Neuronal stem cell (in vitro differentiated cells): ENCODE results near the gene ATP11C.
A peak's percentile ranks its signal among the peaks of the same experiment; 100 is the strongest.

Experiments used
- DNase-seq: peaks from one replicate; pipeline ENCODE4 v3.0.0-alpha.2; 2013; ENCODE audit warnings: low spot score
- H2AFZ ChIP-seq: one replicate; pipeline ENCODE4 v1.6.1; 2013; ENCODE audit warnings: mild to moderate bottlenecking, low read length, inconsistent platforms
- H2AK5ac ChIP-seq: 2 replicates; pipeline ENCODE4 v1.6.1; 2013; ENCODE audit warnings: low read depth, mild to moderate bottlenecking, inconsistent platforms, low read length, moderate library complexity, mixed read lengths
- H2BK120ac ChIP-seq: 2 replicates; pipeline ENCODE4 v1.6.1; 2013; ENCODE audit warnings: low read depth, mild to moderate bottlenecking, inconsistent platforms, low read length, moderate library complexity, mixed read lengths
- H2BK12ac ChIP-seq: one replicate; pipeline ENCODE4 v1.6.1; 2013; ENCODE audit warnings: low read length, inconsistent platforms
- H2BK15ac ChIP-seq: 2 replicates; pipeline ENCODE4 v1.6.1; 2013; ENCODE audit warnings: mild to moderate bottlenecking, low read length, inconsistent platforms, mixed read lengths
- H2BK5ac ChIP-seq: one replicate; pipeline ENCODE4 v1.6.1; 2013; ENCODE audit warnings: inconsistent platforms, mild to moderate bottlenecking, low read length, moderate library complexity
- H3K14ac ChIP-seq: one replicate; pipeline ENCODE4 v1.6.1; 2013; ENCODE audit warnings: low read length, inconsistent platforms
- H3K18ac ChIP-seq: 2 replicates; pipeline ENCODE4 v1.6.1; 2013; ENCODE audit warnings: low read length, inconsistent platforms
- H3K23ac ChIP-seq: 2 replicates; pipeline ENCODE4 v1.6.1; 2013; ENCODE audit warnings: low read depth, mild to moderate bottlenecking, mixed read lengths, low read length, inconsistent platforms; ENCODE audit not compliant: poor library complexity
- H3K27ac ChIP-seq: replicated peaks from 3 replicates; pipeline ENCODE4 v1.5.1; 2013; ENCODE audit warnings: low read length, inconsistent platforms
- H3K27me3 ChIP-seq, 3 experiments: 2 replicates each; pipeline ENCODE4 v1.6.1; 2013; ENCODE audit warnings: low read length in 3 of 3, mild to moderate bottlenecking in 2 of 3, inconsistent platforms in 1 of 3, low read depth in 1 of 3, mixed read lengths in 1 of 3, moderate library complexity in 1 of 3; ENCODE audit not compliant: control insufficient read depth in 3 of 3, insufficient read depth in 3 of 3
- H3K36me3 ChIP-seq, 2 donors: replicated peaks in 1 of 2; 2 replicates each; pipeline ENCODE4 v1.6.1; 2013; ENCODE audit warnings: low read length in 2 of 2; ENCODE audit not compliant: control insufficient read depth in 2 of 2, insufficient read depth in 2 of 2
- H3K4ac ChIP-seq: 2 replicates; pipeline ENCODE4 v1.6.1; 2013; ENCODE audit warnings: inconsistent platforms, mild to moderate bottlenecking, low read length, moderate library complexity
- H3K4me1 ChIP-seq, 2 donors: 1 replicate in 1 of 2; 2 replicates in 1 of 2; pipeline ENCODE4 v1.6.1; 2013; ENCODE audit warnings: low read length in 2 of 2, low read depth in 1 of 2; ENCODE audit not compliant: control insufficient read depth in 2 of 2, insufficient read depth in 1 of 2
- H3K4me2 ChIP-seq: one replicate; pipeline ENCODE4 v1.6.1; 2013; ENCODE audit warnings: mild to moderate bottlenecking, low read length, inconsistent platforms; ENCODE audit not compliant: insufficient read depth, poor library complexity, severe bottlenecking
- H3K4me3 ChIP-seq, 2 donors: 2 replicates each; pipeline ENCODE4 v1.5.1; 2013; ENCODE audit warnings: low read length in 2 of 2, mild to moderate bottlenecking in 2 of 2, inconsistent platforms in 1 of 2, moderate library complexity in 1 of 2
- H3K79me1 ChIP-seq: one replicate; pipeline ENCODE4 v1.6.1; 2013; ENCODE audit warnings: low read depth, mild to moderate bottlenecking, inconsistent platforms, low read length, moderate library complexity
- H3K9ac ChIP-seq: one replicate; pipeline ENCODE4 v1.6.1; 2013; ENCODE audit warnings: mild to moderate bottlenecking, low read depth, low read length, inconsistent platforms; ENCODE audit not compliant: poor library complexity
- H3K9me3 ChIP-seq, 2 donors: replicated peaks in 1 of 2; 2 replicates each; pipeline versions ENCODE3 to v1.6.1; 2013; ENCODE audit warnings: low read length in 2 of 2, mild to moderate bottlenecking in 2 of 2, inconsistent platforms in 1 of 2, low read depth in 1 of 2, mixed read lengths in 1 of 2, moderate library complexity in 1 of 2; ENCODE audit not compliant: control insufficient read depth in 2 of 2, insufficient read depth in 1 of 2
- H4K8ac ChIP-seq: one replicate; pipeline ENCODE4 v1.6.1; 2013; ENCODE audit warnings: low read depth, mild to moderate bottlenecking, inconsistent platforms, low read length, moderate library complexity
- H4K91ac ChIP-seq: one replicate; pipeline ENCODE4 v1.6.1; 2013; ENCODE audit warnings: low read length, low read depth, mild to moderate bottlenecking, inconsistent platforms; ENCODE audit not compliant: poor library complexity
- WGBS, 2 donors: extraction: QIAGEN DNeasy Blood & Tissue Kit; methylation state at CpG; one replicate each; pipeline ENCODE4 v1.1.7; 2013; ENCODE audit warnings: missing lambda C conversion rate in 2 of 2, mixed read lengths in 1 of 2; ENCODE audit not compliant: insufficient read length in 2 of 2, insufficient replicate concordance in 1 of 2; ENCODE audit errors: extremely low coverage in 2 of 2; 5-methylcytosine and 5-hydroxymethylcytosine counted together

Gene ATP11C

DNA sequence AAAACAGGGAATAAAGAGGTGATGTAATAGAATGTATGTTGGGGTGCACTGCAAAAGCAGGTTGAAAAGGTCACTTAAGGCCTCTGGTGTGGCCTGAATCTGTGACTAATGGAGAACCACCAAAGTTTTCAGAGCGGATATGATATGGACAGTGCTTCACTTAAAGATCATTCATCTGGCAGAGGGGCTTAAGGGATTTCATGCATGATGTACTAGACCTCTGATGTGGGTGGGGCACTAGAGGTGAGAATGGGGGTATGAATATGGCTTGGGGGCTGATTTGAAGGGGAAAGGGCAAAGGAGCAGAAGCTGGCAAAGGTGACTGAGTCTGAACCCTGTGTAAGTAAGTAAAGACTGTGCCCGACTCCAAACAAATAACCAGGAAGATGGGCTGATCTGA is 162.5 kb downstream of the ATP11C start:
- no peak overlapping the region for H3K18ac ChIP-seq
- no peak for DNase-seq

DNA sequence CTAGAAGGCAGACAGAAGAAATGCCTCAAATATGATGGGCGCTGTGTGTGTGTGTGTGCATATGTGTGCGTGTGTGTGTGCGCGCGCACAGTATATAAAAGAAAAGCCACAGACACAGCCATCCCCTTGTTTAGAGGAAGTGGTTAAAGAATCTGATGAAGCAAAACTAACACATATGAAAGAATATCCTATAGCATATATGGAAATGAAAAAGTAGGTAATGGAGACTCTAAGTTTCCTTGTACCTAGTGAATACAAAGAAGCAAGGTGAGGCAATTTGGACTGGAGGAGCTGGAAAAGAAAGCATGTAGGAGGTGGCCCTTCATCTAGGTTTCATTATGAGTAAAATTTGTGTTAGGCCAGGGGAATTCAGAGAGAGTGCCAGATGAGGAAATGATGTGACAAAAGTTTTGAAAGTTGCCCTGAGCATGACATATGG is 166.3 kb downstream of the ATP11C start:
- no peak overlapping the region for H2BK5ac ChIP-seq
- no peak for DNase-seq
- no peak overlapping the region for H2BK15ac ChIP-seq
- no peak overlapping the region for H3K4me2 ChIP-seq
- H4K91ac ChIP-seq, result no peak overlapping the region
- H3K14ac ChIP-seq, result no peak overlapping the region
- H3K4me3 ChIP-seq, result no peak overlapping the region
- no peaks in the 10 kb centered on the region for H3K27me3 ChIP-seq
- H3K9ac ChIP-seq, result no peak overlapping the region
- peaks cover 0 to 10% of the 10 kb centered on the region in 2 donors for H3K36me3 ChIP-seq
- no peak overlapping the region for H3K4ac ChIP-seq
- H4K8ac ChIP-seq, result no peak overlapping the region
- no CpG with 5 or more reads among the region's 5 CpGs for WGBS, 2 donors
- no peak overlapping the region for H2AK5ac ChIP-seq
- H3K18ac ChIP-seq, result no peak overlapping the region
- no peaks in the 10 kb centered on the region for H3K79me1 ChIP-seq
- H3K9me3 ChIP-seq, result no peaks in the 10 kb centered on the region
- no peak overlapping the region for H3K23ac ChIP-seq
- no peak overlapping the region for H3K27ac ChIP-seq
- no peaks in the 10 kb centered on the region for H3K4me1 ChIP-seq
- H2AFZ ChIP-seq, result no peak overlapping the region
- H2BK120ac ChIP-seq, result no peak overlapping the region
- no peak overlapping the region for H2BK12ac ChIP-seq

More for the DNA sequence above, 162.5 kb downstream of the ATP11C start:
- no peaks in the 10 kb centered on the region for H3K27me3 ChIP-seq
- no CpG with 5 or more reads among the region's 2 CpGs for WGBS, 2 donors
- H2BK120ac ChIP-seq, result no peak overlapping the region
- H3K27ac ChIP-seq, result no peak overlapping the region
- no peak overlapping the region for H2BK5ac ChIP-seq
- H3K9me3 ChIP-seq, result no peaks in the 10 kb centered on the region
- H3K4me2 ChIP-seq, result no peak overlapping the region
- no peak overlapping the region for H3K14ac ChIP-seq
- H2BK15ac ChIP-seq, result no peak overlapping the region
- no peak overlapping the region for H3K4ac ChIP-seq
- H4K8ac ChIP-seq, result no peak overlapping the region
- H3K79me1 ChIP-seq, result no peaks in the 10 kb centered on the region
- H2AK5ac ChIP-seq, result no peak overlapping the region
- H3K23ac ChIP-seq, result no peak overlapping the region
- H3K4me1 ChIP-seq, result no peaks in the 10 kb centered on the region
- peaks cover 0 to 21% of the 10 kb centered on the region in 2 donors for H3K36me3 ChIP-seq
- H2AFZ ChIP-seq, result no peak overlapping the region
- H3K9ac ChIP-seq, result no peak overlapping the region
- no peak overlapping the region for H4K91ac ChIP-seq
- H2BK12ac ChIP-seq, result no peak overlapping the region
- no peak overlapping the region for H3K4me3 ChIP-seq

DNA sequence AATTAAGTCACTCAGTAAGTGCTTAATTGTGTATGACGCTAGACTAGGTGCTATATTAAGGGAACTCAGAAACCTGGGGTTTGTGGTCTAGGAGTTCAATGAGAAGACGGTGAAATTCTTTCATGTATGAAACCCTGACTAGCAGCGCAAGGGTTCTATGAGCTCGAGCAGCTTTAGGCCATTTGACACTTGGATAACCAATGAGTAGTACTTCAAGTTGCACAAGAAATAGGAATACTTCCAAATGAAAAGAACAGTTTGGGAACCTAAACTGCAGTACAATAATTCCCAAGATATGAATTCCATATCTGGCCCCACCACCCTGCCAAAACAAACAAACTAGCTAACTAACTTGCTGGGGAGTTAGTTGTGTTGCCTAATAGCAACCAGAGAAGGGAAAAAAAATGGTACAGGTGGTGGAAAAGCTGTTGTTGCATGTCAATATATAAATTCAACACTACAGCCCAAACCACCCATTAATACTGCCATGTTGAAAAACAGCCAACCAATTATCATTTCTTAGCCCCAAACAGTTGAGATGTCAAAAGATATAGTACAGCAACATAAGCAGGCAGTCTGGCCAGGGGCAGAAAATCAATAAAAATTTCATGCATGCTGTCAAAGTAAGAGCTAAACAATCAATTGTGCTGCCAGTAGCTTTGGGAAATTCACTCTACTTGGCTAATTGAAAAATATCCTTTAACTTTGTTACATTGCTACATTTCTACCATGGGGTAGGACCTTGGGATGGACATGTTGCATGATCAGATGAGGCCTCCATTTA is 170.3 kb downstream of the ATP11C start:
- Histone ChIP-seq H2AFZ (no peak overlapping the region), H3K36me3 (peaks cover 0 to 6% of the 10 kb centered on the region in 2 donors), H4K8ac (no peak overlapping the region), H4K91ac (no peak overlapping the region), H3K9ac (no peak overlapping the region), H3K9me3 (no peaks in the 10 kb centered on the region), H3K4me2 (no peak overlapping the region), H3K27me3 (no peaks in the 10 kb centered on the region), H3K14ac (no peak overlapping the region), H3K4me3 (no peak overlapping the region), H3K27ac (no peak overlapping the region), H3K23ac (no peak overlapping the region), H3K18ac (no peak overlapping the region), H2AK5ac (no peak overlapping the region), H2BK12ac (no peak overlapping the region), H3K4ac (no peak overlapping the region), H2BK15ac (no peak overlapping the region), H2BK120ac (no peak overlapping the region), H3K4me1 (no peaks in the 10 kb centered on the region), H2BK5ac (no peak overlapping the region), H3K79me1 (no peaks in the 10 kb centered on the region)
- WGBS, 2 donors, result no CpG with 5 or more reads among the region's 4 CpGs
- DNase-seq, result no peak

DNA sequence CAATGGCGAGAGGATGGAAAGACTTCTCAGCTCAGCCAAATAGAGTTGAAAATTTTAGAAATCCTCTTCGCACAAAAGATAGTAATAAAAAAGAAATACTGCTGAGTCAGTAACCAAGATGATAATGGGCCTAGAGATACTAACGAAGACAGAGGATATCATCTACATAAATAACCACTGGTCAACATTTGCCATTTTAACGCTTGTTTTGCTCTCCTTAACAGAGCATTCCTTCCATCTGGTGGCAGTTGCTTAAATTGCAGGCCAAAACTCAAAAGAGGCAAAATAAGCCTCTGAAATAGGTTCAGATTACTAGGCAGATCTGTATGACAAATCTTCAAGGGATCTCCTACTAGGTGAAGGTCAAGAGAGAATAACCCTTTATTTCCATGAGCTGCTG is 173.2 kb downstream of the ATP11C start:
- Histone ChIP-seq H3K4me2 (no peak overlapping the region), H3K18ac (no peak overlapping the region), H4K91ac (no peak overlapping the region), H3K27ac (no peak overlapping the region), H3K23ac (no peak overlapping the region), H3K4me3 (no peak overlapping the region), H3K27me3 (no peaks in the 10 kb centered on the region), H2BK15ac (no peak overlapping the region), H3K79me1 (no peaks in the 10 kb centered on the region), H2BK120ac (no peak overlapping the region), H2BK12ac (no peak overlapping the region), H3K36me3 (peaks cover 0 to 4% of the 10 kb centered on the region in 2 donors), H3K4me1 (no peaks in the 10 kb centered on the region), H2BK5ac (no peak overlapping the region), H3K9ac (no peak overlapping the region), H3K9me3 (peaks cover 0 to 2% of the 10 kb centered on the region in 2 donors), H4K8ac (no peak overlapping the region), H3K4ac (no peak overlapping the region), H2AFZ (no peak overlapping the region), H3K14ac (no peak overlapping the region), H2AK5ac (no peak overlapping the region)
- peak; percentile 2 for DNase-seq
- WGBS, 2 donors, result no CpG with 5 or more reads among the region's 4 CpGs
